Fibroblast of lung (primary cell): ENCODE results near the gene KIF26A. TPM values are rescaled to one million over a fixed set of nuclear protein-coding genes. Genes with fewer than 3 reads are reported as not detected.

Experiments
- DNase-seq, 2 donors: peaks; one replicate each; pipeline versions ENCODE4 v3.0.0 to v3.0.0-alpha.2; 2010; ENCODE audit warnings: low read depth in 2 of 2
- H2AFZ ChIP-seq: 2 replicates; pipeline ENCODE4 v1.5.1; 2012; ENCODE audit warnings: low read length, control low read depth, inconsistent platforms
- H3K27ac ChIP-seq: 2 replicates; pipeline ENCODE4 v1.5.1; 2011; ENCODE audit warnings: low read length, control low read depth; ENCODE audit not compliant: insufficient read depth
- H3K27me3 ChIP-seq: 2 replicates; pipeline ENCODE4 v1.5.1; 2011; ENCODE audit warnings: mild to moderate bottlenecking, low read length; ENCODE audit not compliant: control insufficient read depth, insufficient read depth
- H3K36me3 ChIP-seq: 2 replicates; pipeline ENCODE4 v1.5.1; 2011; ENCODE audit warnings: low read length; ENCODE audit not compliant: control insufficient read depth, insufficient read depth
- H3K4me1 ChIP-seq: 2 replicates; pipeline ENCODE4 v1.5.1; 2011; ENCODE audit warnings: low read length; ENCODE audit not compliant: control insufficient read depth, insufficient read depth; ENCODE audit errors: extremely low read depth
- H3K4me2 ChIP-seq: 2 replicates; pipeline ENCODE4 v1.5.1; 2011; ENCODE audit warnings: low read length, control low read depth; ENCODE audit not compliant: insufficient read depth; ENCODE audit errors: extremely low read depth
- H3K4me3 ChIP-seq, 4 experiments: fragments of 200-600 bp in 1 of 4; sonication (generic) in 1 of 4; replicated peaks in 1 of 4; 2 replicates each; pipeline ENCODE4 v1.5.1; 2011 to 2016; ENCODE audit warnings: low read length in 4 of 4, low read depth in 3 of 4, mild to moderate bottlenecking in 3 of 4, control low read depth in 2 of 4, inconsistent platforms in 1 of 4, mixed read lengths in 1 of 4; ENCODE audit not compliant: insufficient read depth in 1 of 4; ENCODE audit errors: control extremely low read depth in 1 of 4
- H3K79me2 ChIP-seq: 2 replicates; pipeline ENCODE4 v1.5.1; 2012; ENCODE audit warnings: mild to moderate bottlenecking, low read length, inconsistent platforms; ENCODE audit not compliant: control insufficient read depth, insufficient read depth
- H3K9ac ChIP-seq: 2 replicates; pipeline ENCODE4 v1.5.1; 2011; ENCODE audit warnings: mild to moderate bottlenecking, low read length, control low read depth; ENCODE audit not compliant: insufficient read depth
- H3K9me3 ChIP-seq: 2 replicates; pipeline ENCODE4 v1.5.1; 2012; ENCODE audit warnings: low read depth, low read length; ENCODE audit not compliant: control insufficient read depth, insufficient read depth
- H4K20me1 ChIP-seq: 2 replicates; pipeline ENCODE4 v1.5.1; 2011; ENCODE audit warnings: low read length; ENCODE audit not compliant: control insufficient read depth, insufficient read depth; ENCODE audit errors: extremely low read depth
- CTCF ChIP-seq, 2 donors: IDR thresholded peaks in 1 of 2; conservative IDR thresholded peaks in 1 of 2; 1 replicate in 1 of 2; 2 replicates in 1 of 2; pipeline ENCODE4 v1.5.1; 2011 to 2012; ENCODE audit warnings: low read length in 2 of 2, control low read depth in 1 of 2, inconsistent platforms in 1 of 2, low read depth in 1 of 2, mild to moderate bottlenecking in 1 of 2
- EZH2 ChIP-seq: IDR thresholded peaks from 2 replicates; pipeline ENCODE4 v1.5.1; 2012; ENCODE audit warnings: low read length, control low read depth, mild to moderate bottlenecking; ENCODE audit errors: missing control alignments
- polyA plus RNA-seq, 2 donors: library from polyadenylated mRNA; depleted of rRNA in 1 of 2; stranded (reverse) in 1 of 2; unstranded in 1 of 2; fragments of >200 nt; gene quantifications; 2 replicates each; pipeline ENCODE4 v1.2.1, GENCODE V29; 2011 to 2012; ENCODE audit warnings: missing spikeins in 1 of 2
- total RNA-seq: library from RNA; depleted of rRNA; stranded (reverse); fragments of >200 nt; gene quantifications from 2 replicates; pipeline ENCODE4 v1.2.1, GENCODE V29; 2014

The KIF26A gene
- total and polyA plus RNA-seq, 2 donors (not counting 1 experiment from before 2014, with no cell fraction given): 0.01 to 2.0 TPM

GRCh38 chr14:104162495-104162894, 24.1 kb downstream of the KIF26A start:
- Histone ChIP-seq H3K9me3 (no peaks in the 10 kb centered on the region), H3K36me3 (no peaks in the 10 kb centered on the region), H3K4me1 (no peaks in the 10 kb centered on the region), H2AFZ (no peak overlapping the region), H3K9ac (no peak overlapping the region), H3K27me3 (no peaks in the 10 kb centered on the region), H4K20me1 (no peaks in the 10 kb centered on the region), H3K4me2 (no peak overlapping the region), H3K79me2 (no peaks in the 10 kb centered on the region), H3K27ac (no peak overlapping the region), H3K4me3 (no peak overlapping the region)
- no peak for DNase-seq
- TF ChIP-seq CTCF (conservative IDR thresholded peaks at IDR 0.05 in 1 of 2, IDR thresholded peaks at IDR 0.05 in 1 of 2; ENCODE audit: low read depth in 1 of 2, low read length in 2 of 2) (no peak), EZH2 (no peak)

- TF ChIP-seq CTCF (conservative IDR thresholded peaks at IDR 0.05 in 1 of 2, IDR thresholded peaks at IDR 0.05 in 1 of 2; ENCODE audit: low read depth in 1 of 2, low read length in 2 of 2) (no peak), EZH2 (no peak)
- no peak overlapping the region for H3K4me2 ChIP-seq
- H3K9ac ChIP-seq: no peak overlapping the region
- H3K4me1 ChIP-seq: no peaks in the 10 kb centered on the region
- no peak overlapping the region for H3K4me3 ChIP-seq
- no peak overlapping the region for H3K27ac ChIP-seq
- no peak for DNase-seq
- no peaks in the 10 kb centered on the region for H3K36me3 ChIP-seq
- H4K20me1 ChIP-seq: no peaks in the 10 kb centered on the region
- H3K79me2 ChIP-seq: no peaks in the 10 kb centered on the region
- no peaks in the 10 kb centered on the region for H3K9me3 ChIP-seq
- no peak overlapping the region for H2AFZ ChIP-seq
- H3K27me3 ChIP-seq: no peaks in the 10 kb centered on the region
Observed at GRCh38 chr14:104163541-104163940, 25.2 kb downstream of the KIF26A start.

- no peaks in the 10 kb centered on the region for H3K36me3 ChIP-seq
- no peak for TF ChIP-seq EZH2
- no peak for TF ChIP-seq CTCF (conservative IDR thresholded peaks at IDR 0.05 in 1 of 2, IDR thresholded peaks at IDR 0.05 in 1 of 2; ENCODE audit: low read depth in 1 of 2, low read length in 2 of 2)
- H3K4me1 ChIP-seq: no peaks in the 10 kb centered on the region
- no peak overlapping the region for H3K4me3 ChIP-seq
- no peaks in the 10 kb centered on the region for H3K79me2 ChIP-seq
- H3K9me3 ChIP-seq: no peaks in the 10 kb centered on the region
- H4K20me1 ChIP-seq: no peaks in the 10 kb centered on the region
- no peak overlapping the region for H3K9ac ChIP-seq
- H3K27me3 ChIP-seq: no peaks in the 10 kb centered on the region
- H3K4me2 ChIP-seq: no peak overlapping the region
- no peak overlapping the region for H2AFZ ChIP-seq
- no peak overlapping the region for H3K27ac ChIP-seq
- DNase-seq: no peak
Observed at GRCh38 chr14:104164041-104164440, 25.7 kb downstream of the KIF26A start.
